IMR-90 (cell line): Measurements from ENCODE around the gene CDKN2B-AS1. TPM values are rescaled to one million over a fixed set of nuclear protein-coding genes. Genes with fewer than 3 reads are reported as not detected.

Source experiments
- ATAC-seq: fragments of 200-7000 bp; cut with Tn5 transposase; 2 replicates; pipeline ENCODE4 v1.9.1; 2020; ENCODE audit warnings: low read depth, mild to moderate bottlenecking, moderate library complexity
- BruUV-seq: library from RNA; stranded (reverse); fragments of 400-500 nt; replicated peaks from 2 replicates; lab custom pipeline; 2021; lab: Mats Ljungman, UMichigan
- CTCF ChIA-PET: fragments of 300-600 bp; formaldehyde crosslinking; extraction: SDS; loops from one replicate; lab custom pipeline; 2021; ENCODE audit warnings: antibody characterized with exemption; lab: Yijun Ruan, JAX
- POLR2A ChIA-PET: fragments of 300-600 bp; sonication (Branson Sonifier 250); formaldehyde crosslinking; loops from one replicate; lab custom pipeline; 2022; ENCODE audit warnings: antibody characterized with exemption; ENCODE audit not compliant: unreplicated experiment; lab: Charles Lee
- DNase-seq: peaks from one replicate; pipeline ENCODE4 v3.0.0; 2013
- H2AFZ ChIP-seq: replicated peaks from 2 replicates; pipeline ENCODE3; 2013; ENCODE audit warnings: low read length, mild to moderate bottlenecking; ENCODE audit not compliant: poor library complexity
- H2AK5ac ChIP-seq: 2 replicates; pipeline ENCODE4 v1.6.1; 2013; ENCODE audit warnings: low read depth, low read length, inconsistent platforms
- H2AK9ac ChIP-seq: replicated peaks from 2 replicates; pipeline ENCODE3; 2013; ENCODE audit warnings: mild to moderate bottlenecking, low read depth, low read length, moderate library complexity; ENCODE audit not compliant: poor library complexity
- H2BK120ac ChIP-seq: 2 replicates; pipeline ENCODE4 v1.6.1; 2013; ENCODE audit warnings: low read depth, low read length, inconsistent platforms
- H2BK15ac ChIP-seq: 3 replicates; pipeline ENCODE4 v1.6.1; 2013; ENCODE audit warnings: low read depth, low read length, inconsistent platforms
- H2BK20ac ChIP-seq: 2 replicates; pipeline ENCODE4 v1.6.1; 2013; ENCODE audit warnings: low read depth, mild to moderate bottlenecking, inconsistent platforms, low read length, moderate library complexity
- H2BK5ac ChIP-seq: 2 replicates; pipeline ENCODE4 v1.6.1; 2013; ENCODE audit warnings: mild to moderate bottlenecking, low read depth, low read length, inconsistent platforms; ENCODE audit not compliant: poor library complexity, severe bottlenecking
- H3K14ac ChIP-seq: replicated peaks from 2 replicates; pipeline ENCODE4 v1.6.1; 2013; ENCODE audit warnings: low read depth, low read length, inconsistent platforms
- H3K18ac ChIP-seq: 2 replicates; pipeline ENCODE4 v1.6.1; 2013; ENCODE audit warnings: low read depth, low read length, control low read depth
- H3K23ac ChIP-seq: 2 replicates; pipeline ENCODE4 v1.6.1; 2013; ENCODE audit warnings: low read depth, low read length, inconsistent platforms
- H3K27ac ChIP-seq: 2 replicates; pipeline ENCODE4 v1.5.1; 2013; ENCODE audit warnings: mild to moderate bottlenecking, control low read depth, low read length; ENCODE audit not compliant: insufficient read depth
- H3K27me3 ChIP-seq: 2 replicates; pipeline ENCODE4 v1.6.1; 2013; ENCODE audit warnings: low read length; ENCODE audit not compliant: control insufficient read depth, insufficient read depth
- H3K36me3 ChIP-seq: 2 replicates; pipeline ENCODE4 v1.6.1; 2013; ENCODE audit warnings: low read length, mixed read lengths; ENCODE audit not compliant: control insufficient read depth, insufficient read depth
- H3K4ac ChIP-seq: 2 replicates; pipeline ENCODE4 v1.6.1; 2013; ENCODE audit warnings: low read depth, low read length, inconsistent platforms
- H3K4me1 ChIP-seq: 2 replicates; pipeline ENCODE4 v1.6.1; 2013; ENCODE audit warnings: low read length, mixed read lengths; ENCODE audit not compliant: control insufficient read depth, insufficient read depth
- H3K4me2 ChIP-seq: 2 replicates; pipeline ENCODE4 v1.6.1; 2013; ENCODE audit warnings: low read depth, mild to moderate bottlenecking, control low read depth, low read length, moderate library complexity
- H3K4me3 ChIP-seq: 2 replicates; pipeline ENCODE4 v1.5.1; 2013; ENCODE audit warnings: low read depth, mild to moderate bottlenecking, control low read depth, low read length, moderate library complexity; ENCODE audit not compliant: insufficient read depth
- H3K56ac ChIP-seq: 2 replicates; pipeline ENCODE4 v1.6.1; 2013; ENCODE audit warnings: low read length, inconsistent platforms; ENCODE audit not compliant: insufficient read depth; ENCODE audit errors: extremely low read depth
- H3K79me1 ChIP-seq, 2 experiments: 2 replicates each; pipeline ENCODE4 v1.6.1; 2013; ENCODE audit warnings: low read length in 2 of 2, inconsistent platforms in 1 of 2, low read depth in 1 of 2
- H3K9ac ChIP-seq: 2 replicates; pipeline ENCODE4 v1.6.1; 2013; ENCODE audit warnings: low read depth, low read length, control low read depth
- H3K9me1 ChIP-seq: 2 replicates; pipeline ENCODE4 v1.6.1; 2013; ENCODE audit warnings: low read length, inconsistent platforms; ENCODE audit not compliant: insufficient read depth
- H3K9me3 ChIP-seq: 2 replicates; pipeline ENCODE4 v1.6.1; 2013; ENCODE audit warnings: low read length; ENCODE audit not compliant: control insufficient read depth, insufficient read depth
- H4K20me1 ChIP-seq: 2 replicates; pipeline ENCODE4 v1.6.1; 2013; ENCODE audit warnings: low read length, inconsistent platforms; ENCODE audit not compliant: insufficient read depth
- H4K5ac ChIP-seq: 2 replicates; pipeline ENCODE4 v1.6.1; 2013; ENCODE audit warnings: mild to moderate bottlenecking, low read depth, low read length, control low read depth
- H4K8ac ChIP-seq, 2 experiments: 2 replicates each; pipeline ENCODE4 v1.6.1; 2013; ENCODE audit warnings: low read depth in 2 of 2, low read length in 2 of 2, control low read depth in 1 of 2, inconsistent platforms in 1 of 2
- H4K91ac ChIP-seq: 2 replicates; pipeline ENCODE4 v1.6.1; 2013; ENCODE audit warnings: low read depth, low read length, inconsistent platforms; ENCODE audit not compliant: insufficient read depth
- FOS ChIP-seq: fragments of 150-350 bp; IDR thresholded peaks from 2 replicates; pipeline ENCODE4 v1.6.1; 2016; ENCODE audit warnings: low read depth, low read length
- MAFK ChIP-seq: IDR thresholded peaks from 2 replicates; pipeline ENCODE4 v1.6.1; 2012; ENCODE audit warnings: low read depth, low read length, improper control_type of control experiment
- NFE2L2 ChIP-seq: fragments of 150-350 bp; IDR thresholded peaks from 2 replicates; pipeline ENCODE4 v1.6.1; 2016; ENCODE audit warnings: low read depth, mild to moderate bottlenecking, low read length
- SMC3 ChIP-seq: fragments of 150-350 bp; IDR thresholded peaks from 2 replicates; pipeline ENCODE4 v1.6.1; 2016; ENCODE audit warnings: low read depth, mild to moderate bottlenecking, antibody characterized with exemption, low read length, moderate library complexity
- WGBS, 2 experiments: methylation state at CpG; one replicate each; pipeline versions ENCODE4 v1.1.5 to v1.1.7; 2013; ENCODE audit warnings: missing lambda C conversion rate in 2 of 2; ENCODE audit not compliant: insufficient read length in 1 of 2; ENCODE audit errors: extremely low coverage in 2 of 2; 5-methylcytosine and 5-hydroxymethylcytosine counted together
- dilution Hi-C: fragments of 300-500 bp; cut with HindIII; formaldehyde crosslinking; loops from one replicate; pipeline ENCODE4 v1.14.3; 2018; ENCODE audit warnings: low sequenced_read_pairs; ENCODE audit not compliant: unreplicated experiment
- in situ Hi-C: fragments of 300-500 bp; cut with MboI; formaldehyde crosslinking; loops from 3 replicates; pipeline ENCODE4 v1.14.3; 2019; ENCODE audit warnings: low sequenced_read_pairs, inconsistent platforms, mixed read lengths
- intact Hi-C: fragments of 100-400 bp; cut with micrococcal nuclease; formaldehyde crosslinking; loops from 2 replicates; pipeline ENCODE4 v1.10.0; 2022
- polyA plus RNA-seq, 3 experiments: library from polyadenylated mRNA; depleted of rRNA; stranded (reverse); fragments of >200 nt; gene quantifications; 2 replicates each; pipeline ENCODE4 v1.2.3, GENCODE V29; 2012; ENCODE audit warnings: low replicate concordance in 1 of 3
- total RNA-seq: library from RNA; depleted of rRNA; stranded (reverse); fragments of >200 nt; gene quantifications from 2 replicates; pipeline ENCODE4 v1.2.3, GENCODE V29; 2012

The CDKN2B-AS1 gene
- total and polyA plus RNA-seq, 2 of the 4 experiments (the other 2 are of a cell fraction): 1.0 to 1.1 TPM

- Histone ChIP-seq H3K4ac (no peak overlapping the region), H3K27me3 (no peaks in the 10 kb centered on the region), H3K9ac (no peak overlapping the region), H2BK5ac (no peak overlapping the region), H2AFZ (no peak overlapping the region), H3K79me1 (no peaks in the 10 kb centered on the region), H4K5ac (no peak overlapping the region), H2AK9ac (no peak overlapping the region), H3K18ac (no peak overlapping the region), H2BK20ac (no peak overlapping the region), H3K36me3 (peaks cover 1% of the 10 kb centered on the region; the same call in 1 of the 2 replicates), H3K4me2 (no peak overlapping the region), H2BK15ac (no peak overlapping the region), H3K9me3 (no peaks in the 10 kb centered on the region), H3K23ac (no peak overlapping the region), H2BK120ac (no peak overlapping the region), H3K56ac (no peak overlapping the region), H3K4me1 (peaks cover 2% of the 10 kb centered on the region; the same call in 1 of the 2 replicates), H4K20me1 (no peaks in the 10 kb centered on the region), H4K91ac (no peak overlapping the region), H2AK5ac (no peak overlapping the region), H4K8ac (no peak overlapping the region), H3K27ac (no peak overlapping the region), H3K9me1 (peaks cover 3% of the 10 kb centered on the region; the same call in 1 of the 2 replicates), H3K4me3 (no peak overlapping the region), H3K14ac (no peak overlapping the region)
- ChIA-PET CTCF (interaction anchor here (1.0 kb wide), 2 partner anchors 76 to 169 kb away, joined by 3 read pairs; no protein-coding TSS in a partner anchor), POLR2A (no interaction called here)
- ATAC-seq (no peak), DNase-seq (no peak)
- TF ChIP-seq FOS (no peak), NFE2L2 (no peak), SMC3 (no peak), MAFK (peak; percentile 95)
- intact Hi-C loops (no loop called here), in situ Hi-C loops (no loop called here), dilution Hi-C loops (no loop called here)
- no TSS peak for BruUV-seq
- WGBS, 2 experiments: no CpG with 5 or more reads among the region's 3 CpGs
These were observed 49.3 kb downstream of the CDKN2B-AS1 start for GRCh38 chr9:22043928-22044327.
